GM18526 (cell line): Measurements from ENCODE around the gene SNRPA1.
A peak's percentile ranks its signal among the peaks of the same experiment; 100 is the strongest.

Experiments used
- POLR2A ChIP-seq: IDR thresholded peaks from 3 replicates; pipeline ENCODE4 v1.6.1; 2011; ENCODE audit not compliant: insufficient read length; ENCODE audit errors: extremely low read depth

SNRPA1 gene

DNA sequence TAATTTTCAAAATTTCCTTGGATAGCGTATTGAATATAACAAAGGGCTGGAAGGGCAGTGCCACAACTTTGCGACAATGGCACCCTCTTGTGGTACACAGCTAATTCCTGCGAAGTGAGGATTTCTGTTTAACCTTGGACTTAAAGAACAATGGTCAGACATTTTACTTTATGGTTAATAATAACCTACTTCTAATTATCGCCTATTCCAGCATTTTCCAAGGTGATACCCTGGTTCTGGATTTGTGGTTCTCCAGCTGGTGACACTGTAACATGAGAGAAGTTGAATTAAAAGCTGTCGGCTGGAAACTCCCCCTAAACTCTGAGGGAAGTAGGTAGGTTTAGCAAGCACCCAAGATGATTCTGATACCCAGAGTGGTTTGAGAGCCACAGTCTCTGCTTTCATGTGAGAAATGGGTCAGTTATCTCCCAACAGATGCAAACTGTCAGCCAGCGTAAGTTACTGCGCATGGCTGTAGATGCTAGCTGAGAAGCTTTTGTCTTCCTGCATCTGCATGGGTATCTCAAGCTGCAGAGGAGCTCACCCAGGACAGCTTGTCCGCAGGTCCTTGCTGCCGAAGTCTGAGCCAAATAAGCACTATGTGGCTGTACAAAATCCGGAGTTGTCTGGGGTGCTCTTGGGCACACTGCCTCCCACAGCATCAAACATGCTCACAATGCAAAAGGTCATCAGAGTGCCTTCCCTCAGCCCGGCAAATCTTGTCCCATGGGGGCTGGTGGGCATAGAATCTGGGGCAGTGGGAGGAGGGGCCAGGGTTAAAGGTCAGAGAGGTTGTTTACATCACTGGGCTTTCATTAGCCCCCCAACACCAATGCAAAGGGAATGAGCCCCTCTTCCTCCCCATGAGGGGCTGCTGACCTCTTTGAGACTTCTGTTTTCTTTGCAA is 36.6 kb downstream of the SNRPA1 start:
- TF ChIP-seq POLR2A = no peak

DNA sequence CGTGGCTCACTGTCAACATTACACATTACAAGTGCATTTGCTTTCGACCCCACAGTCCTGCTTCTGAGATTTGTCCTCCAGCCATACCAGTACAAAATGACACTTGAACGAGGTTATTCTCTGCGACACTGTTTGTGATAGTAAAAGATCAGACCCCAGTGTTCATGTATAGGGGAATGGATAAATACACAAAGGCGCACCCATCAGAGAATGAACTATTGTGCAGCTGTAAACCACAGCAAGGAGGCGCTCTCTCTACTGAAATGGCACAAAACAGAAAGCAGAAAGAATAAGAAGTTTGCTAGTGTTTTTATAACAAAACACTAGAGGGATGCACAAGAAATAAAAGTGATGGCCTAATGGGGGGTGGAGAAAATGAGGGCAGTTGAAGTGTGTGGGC is 38.3 kb downstream of the SNRPA1 start:
- TF ChIP-seq POLR2A = no peak

DNA sequence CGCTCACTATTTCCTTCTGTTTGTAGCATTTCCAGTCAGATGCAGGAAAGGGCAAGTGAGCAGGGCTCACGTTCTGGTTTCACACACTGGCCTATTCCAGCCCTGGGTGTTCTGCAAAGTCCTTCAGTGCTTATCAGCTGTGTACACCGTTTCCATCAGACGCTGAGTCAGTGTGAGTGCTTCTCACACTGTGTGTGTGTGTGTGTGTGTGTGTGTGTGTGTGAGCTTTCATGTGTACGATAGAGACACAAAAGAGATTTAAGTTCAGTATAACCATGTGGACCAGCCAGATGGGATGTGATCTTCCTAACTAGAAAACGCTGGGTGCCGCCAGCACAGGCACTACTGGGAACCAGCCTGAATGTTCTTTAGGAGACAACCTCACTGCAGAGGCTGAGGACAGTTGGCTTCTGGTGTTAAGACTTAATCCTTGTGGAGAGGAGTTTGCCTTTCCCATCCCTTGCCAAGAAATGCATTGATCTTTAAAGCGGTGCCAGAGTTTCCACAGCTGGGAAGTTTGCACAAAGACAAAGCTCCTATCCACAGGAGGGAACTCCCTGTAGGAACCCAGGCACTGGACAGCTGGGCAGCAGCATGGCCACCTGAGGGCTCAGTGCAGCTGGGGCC is 39.3 kb downstream of the SNRPA1 start:
- TF ChIP-seq POLR2A = no peak

DNA sequence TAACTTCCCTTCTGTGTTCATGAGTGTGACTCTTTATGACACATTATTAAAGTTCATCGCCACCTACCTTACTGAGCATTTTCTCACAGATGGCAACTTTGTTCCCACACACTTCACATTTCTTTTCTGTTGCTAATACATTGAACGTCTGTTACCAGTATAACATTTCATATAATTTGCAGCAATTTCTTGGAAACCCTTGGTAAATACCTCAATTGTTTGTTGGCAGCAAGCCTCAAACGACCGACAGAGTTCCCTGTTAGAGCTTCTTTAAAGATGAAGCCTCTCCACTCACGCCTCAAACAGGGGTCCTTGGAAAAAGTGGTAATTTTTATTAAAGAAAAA is 40.0 kb downstream of the SNRPA1 start:
- no peak for TF ChIP-seq POLR2A

DNA sequence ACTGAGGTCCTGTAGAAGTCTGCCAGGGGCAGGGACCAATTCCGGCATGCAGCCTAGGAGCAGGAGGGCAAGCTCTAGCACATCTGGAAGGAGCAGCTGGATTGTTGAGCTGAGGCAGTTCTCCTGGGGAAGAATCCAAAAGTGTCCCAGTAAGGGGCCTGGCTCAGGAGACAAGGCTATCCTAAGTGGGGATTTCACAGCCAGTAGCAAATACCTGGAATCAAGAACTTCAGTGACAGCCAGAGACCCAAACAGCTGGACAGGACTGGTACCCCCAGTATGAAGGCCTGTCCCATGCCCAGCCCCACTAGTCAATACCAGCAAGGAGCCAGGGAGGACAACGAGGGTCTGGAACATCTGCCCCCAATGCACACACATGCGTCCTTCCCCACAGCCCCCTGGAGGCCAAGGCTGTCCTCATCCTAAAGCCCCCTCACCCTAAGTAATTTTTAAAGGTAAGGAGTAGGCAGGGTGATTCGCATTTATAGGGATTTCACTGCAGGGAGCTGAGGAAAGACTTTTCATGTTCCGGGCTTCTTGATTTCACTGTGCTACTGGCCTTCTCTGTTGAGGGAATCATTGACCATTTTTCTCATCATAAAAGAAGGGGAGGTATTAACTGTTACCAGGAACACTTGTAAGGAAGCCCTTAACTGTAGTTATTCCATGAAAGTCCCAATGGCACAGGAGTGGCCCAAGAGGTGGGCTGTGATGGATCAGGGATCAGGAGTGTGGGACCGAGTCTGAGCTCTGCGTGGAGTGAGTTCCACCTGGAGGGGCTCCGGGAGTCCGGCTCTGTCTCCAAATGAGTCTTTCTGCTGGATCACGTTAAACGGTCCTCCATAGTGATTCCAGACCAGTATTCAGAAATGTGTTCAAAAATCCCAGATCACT is 40.6 kb downstream of the SNRPA1 start:
- TF ChIP-seq POLR2A = no peak

DNA sequence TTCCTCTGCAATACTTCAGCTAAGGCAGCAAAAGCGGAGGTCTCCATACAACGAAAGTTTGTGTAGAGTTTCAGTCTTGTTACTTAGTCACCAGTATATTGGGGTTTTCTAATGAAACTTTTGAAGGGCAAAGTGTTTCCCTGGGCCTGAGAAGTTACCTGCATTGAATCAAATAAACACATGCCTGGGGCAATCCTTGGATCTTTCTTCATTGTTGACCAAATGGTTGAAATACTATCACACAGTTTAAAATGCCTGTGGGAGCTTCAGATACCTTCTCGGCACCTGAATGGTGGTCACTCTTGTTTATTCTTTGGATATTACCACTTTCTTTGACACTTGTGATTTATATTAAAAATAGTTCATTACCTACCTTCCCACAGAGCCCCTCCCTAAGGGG is 42.2 kb downstream of the SNRPA1 start:
- no peak for TF ChIP-seq POLR2A

DNA sequence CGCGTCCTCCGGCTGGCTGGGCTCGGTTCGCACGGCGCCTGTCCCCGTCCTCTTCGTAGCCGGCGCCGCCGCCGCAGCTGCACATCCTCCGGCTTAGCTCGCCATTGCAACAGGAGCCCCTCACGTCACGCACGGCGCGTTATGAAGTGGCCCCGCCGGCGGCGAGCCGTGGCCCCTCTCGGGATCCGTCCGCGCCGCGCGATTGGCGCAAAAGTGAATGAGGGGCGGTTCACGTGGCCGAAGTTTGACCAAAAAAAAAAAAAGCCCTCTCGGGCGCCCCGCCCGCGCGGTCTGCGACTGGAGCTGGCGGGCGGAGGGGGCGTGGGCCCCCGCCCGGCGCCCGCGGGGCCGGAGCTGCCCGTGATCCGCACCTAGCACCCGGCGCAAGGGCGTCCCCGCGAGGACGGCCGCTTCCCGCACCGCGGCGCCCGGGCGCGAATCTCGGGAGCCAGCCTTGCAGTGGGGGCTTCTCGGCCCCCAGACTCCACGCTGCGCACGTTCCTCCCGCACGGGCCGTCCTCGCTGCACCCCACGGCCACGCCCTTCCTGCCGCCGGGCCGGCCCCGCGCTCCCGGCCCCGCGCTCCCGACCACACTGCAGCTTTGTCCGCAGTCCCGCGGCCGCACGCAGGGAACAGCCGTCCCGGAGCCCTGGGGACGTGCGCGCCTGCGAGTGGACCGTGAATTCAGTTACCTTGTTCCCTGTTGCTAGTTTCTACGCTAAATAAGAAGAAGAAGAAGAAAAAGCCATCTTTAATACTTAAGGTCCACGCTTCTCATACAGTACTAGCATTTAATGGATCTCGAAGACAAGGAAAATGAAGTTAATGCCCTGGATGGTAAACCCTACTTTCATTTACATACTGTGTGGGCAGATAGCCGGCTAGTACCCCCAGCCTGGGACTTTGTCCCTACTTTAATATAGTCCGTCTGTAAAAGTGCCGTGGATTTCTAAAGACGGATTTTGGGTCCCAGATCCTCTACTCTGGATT is 42.9 kb downstream of the SNRPA1 start, which contains the start of gene CHSY1:
TSS of gene CHSY1 (minus strand) at position 219 of the 991 bp plus-strand sequence. CDS start 592 bp downstream, outside the sequence.
- peak; percentile 77 for TF ChIP-seq POLR2A

DNA sequence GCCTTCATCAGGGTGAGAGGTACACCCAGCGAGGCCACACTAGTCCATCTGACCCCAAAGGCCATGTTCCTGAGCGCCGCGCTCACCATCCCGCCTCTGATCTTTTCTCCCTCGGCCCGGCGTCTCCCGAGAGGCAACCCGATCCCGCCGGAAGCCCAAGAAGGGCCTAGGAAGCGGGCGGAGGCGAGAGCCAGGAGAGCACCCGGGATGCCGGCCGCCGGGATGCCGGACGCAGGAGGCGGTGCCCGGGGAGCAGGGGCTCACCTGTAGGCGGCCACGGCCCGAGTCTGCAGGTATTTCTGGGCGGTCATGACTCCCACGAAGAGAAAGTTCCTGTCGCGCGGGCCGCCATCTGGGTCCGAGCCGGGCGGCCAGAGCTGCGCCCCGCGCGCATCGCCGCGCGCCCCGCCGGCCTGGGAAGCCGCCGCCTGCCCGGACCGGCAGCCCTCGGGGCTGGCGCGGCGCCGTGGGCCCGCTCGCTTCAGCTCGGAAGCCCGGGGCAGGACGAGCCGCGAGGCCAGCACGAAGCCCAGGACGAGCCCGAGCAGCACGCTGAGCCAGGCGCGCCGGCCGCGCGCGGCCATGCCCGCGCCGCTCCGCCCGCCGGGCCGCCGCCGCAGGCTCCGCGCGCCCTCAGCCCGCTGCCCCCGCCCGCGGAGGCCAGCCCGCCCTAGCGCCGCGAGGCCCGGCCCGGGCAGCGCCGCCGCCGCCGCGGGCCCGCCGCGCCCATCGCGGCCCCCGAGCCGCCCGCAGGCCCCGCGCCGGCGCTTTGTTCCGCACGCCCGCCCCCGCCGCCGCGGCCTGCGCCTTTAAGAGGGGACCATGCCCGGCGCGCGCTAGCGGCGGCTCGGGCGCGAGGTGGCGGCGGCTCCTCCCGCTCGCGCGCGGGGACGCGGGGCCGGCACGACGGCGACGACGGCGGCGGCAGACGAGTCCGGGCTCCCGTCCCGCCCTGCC is 43.9 kb downstream of the SNRPA1 start:
- no peak for TF ChIP-seq POLR2A

DNA sequence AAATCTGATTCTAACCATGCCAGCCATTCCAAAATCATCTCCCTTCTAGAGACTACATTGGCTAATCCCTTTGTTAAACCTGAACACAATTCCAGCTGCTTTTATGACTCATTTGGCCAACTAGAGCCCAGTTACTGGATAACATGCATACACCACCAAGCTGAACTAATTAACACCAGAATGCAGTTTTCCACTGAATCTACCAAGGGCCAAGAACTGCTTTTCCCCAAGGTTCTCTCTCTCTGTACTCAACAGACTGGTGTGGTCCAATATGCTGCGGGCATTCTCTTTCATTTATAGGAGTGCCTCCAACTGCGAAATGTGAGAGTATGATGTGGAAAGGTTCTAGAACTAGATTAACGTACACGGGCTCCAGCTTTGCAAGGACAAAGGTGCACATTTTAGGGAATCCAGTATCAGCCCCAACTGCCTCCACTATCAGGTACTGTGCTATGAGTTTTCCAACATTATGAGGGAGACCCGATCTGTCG is 44.7 kb downstream of the SNRPA1 start:
- TF ChIP-seq POLR2A = no peak

DNA sequence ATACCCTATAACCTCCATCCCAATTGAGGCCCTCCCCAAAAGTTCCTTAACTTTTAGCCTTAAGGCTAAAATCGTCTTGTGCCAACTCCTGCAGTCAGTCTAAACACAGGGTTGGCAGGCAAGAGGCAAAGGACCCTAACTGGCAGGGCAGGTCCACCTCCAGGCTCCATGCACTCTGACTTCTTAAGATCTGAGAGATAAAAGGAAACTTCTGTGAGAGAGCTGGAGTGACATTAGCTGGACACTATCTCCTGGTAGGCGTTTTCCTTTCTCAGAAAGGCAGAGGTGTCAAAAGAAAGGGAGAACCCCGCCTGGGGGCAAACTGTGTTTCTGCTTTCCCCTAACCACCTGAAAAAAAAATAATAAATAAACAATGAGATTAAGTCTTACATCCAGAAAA is 46.8 kb downstream of the SNRPA1 start:
- TF ChIP-seq POLR2A = no peak

DNA sequence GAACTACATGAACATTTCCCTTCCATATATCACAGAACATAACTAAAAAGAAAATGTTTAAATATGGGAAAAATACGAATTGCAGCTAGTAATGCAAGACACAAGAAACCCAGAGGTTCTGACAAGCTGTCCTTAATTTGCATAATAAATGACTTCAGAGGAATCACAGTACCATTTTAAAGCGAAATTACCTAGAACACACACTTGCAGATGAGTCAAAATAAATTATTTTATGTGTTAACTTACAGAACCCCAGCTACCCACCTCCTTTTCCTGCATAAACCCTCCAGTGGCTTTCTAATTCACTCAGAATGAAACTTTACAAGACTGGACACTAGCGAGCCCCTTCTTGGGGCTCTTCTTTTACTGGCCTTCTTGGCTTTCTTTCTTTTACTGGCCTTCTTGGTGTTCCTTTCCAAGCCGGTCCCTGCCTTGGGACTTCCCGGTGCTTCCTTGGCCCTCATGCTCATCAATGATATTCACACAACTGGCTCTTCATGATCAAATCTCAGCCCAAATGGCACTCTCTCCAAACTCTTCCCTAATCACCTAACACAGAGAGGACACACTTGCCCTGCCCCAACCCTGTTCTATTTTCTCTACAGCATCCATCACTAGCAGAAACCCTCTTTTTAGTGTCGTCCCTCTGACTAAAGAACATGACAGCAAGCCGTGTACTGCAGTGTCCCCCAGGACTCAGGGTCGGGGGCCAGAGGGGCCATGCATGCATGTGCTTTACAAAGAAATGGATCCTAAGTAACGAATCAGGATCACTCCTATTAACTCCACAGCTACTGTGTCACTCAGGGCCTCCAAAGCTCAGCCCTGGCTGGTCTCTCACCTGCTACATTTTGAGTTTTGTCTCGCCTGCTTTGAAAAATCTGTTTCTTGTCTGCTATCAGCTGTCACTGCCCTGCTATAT is 48.0 kb downstream of the SNRPA1 start:
- TF ChIP-seq POLR2A = no peak

DNA sequence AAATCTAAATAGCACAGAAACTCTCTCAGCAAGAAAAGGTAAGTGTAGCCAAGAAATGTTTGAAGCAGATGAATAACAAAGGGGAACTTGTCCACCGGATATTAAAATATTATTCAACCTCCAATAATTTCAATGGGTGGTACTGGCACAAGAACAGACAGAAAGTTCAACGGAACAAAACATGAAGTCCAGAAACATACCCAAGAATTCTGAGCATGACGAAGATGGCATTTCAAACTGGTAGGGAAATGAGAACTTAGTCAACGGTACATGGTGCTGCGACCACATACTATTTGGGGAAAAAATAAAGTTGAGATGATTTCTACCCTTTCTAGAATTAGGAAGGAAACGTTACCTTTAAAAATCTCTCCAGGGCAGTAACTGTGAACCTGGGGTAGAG is 48.7 kb downstream of the SNRPA1 start:
- TF ChIP-seq POLR2A = no peak
